Body of pancreas (tissue), 4 donors: ENCODE measurements around the gene SBK1. TPM values are rescaled to one million over a fixed set of nuclear protein-coding genes. Genes with fewer than 3 reads are reported as not detected.

Source experiments
- ATAC-seq: fragments of 150-250 bp; one replicate; pipeline ENCODE4 v1.9.1; 2016
- DNase-seq, 4 donors: peaks; one replicate each; pipeline ENCODE4 v3.0.0-alpha.2; 2019
- H3K27ac ChIP-seq, 4 donors: fragments of 200-600 bp; sonication (generic); 1 replicate in 3 of 4; 2 replicates in 1 of 4; pipeline versions ENCODE4 v1.5.1 to v1.6.1; 2016 to 2019; ENCODE audit warnings: mild to moderate bottlenecking in 1 of 4, mixed read lengths in 1 of 4, moderate library complexity in 1 of 4
- H3K27me3 ChIP-seq, 2 donors: fragments of 200-600 bp; sonication (generic); one replicate each; pipeline ENCODE4 v1.6.0; 2016; ENCODE audit warnings: mild to moderate bottlenecking in 1 of 2
- H3K36me3 ChIP-seq, 2 donors: fragments of 200-600 bp; sonication (generic); replicated peaks in 1 of 2; 2 replicates each; pipeline ENCODE4 v1.5.1; 2016; ENCODE audit warnings: low read depth in 2 of 2; ENCODE audit not compliant: insufficient read depth in 1 of 2
- H3K4me1 ChIP-seq: fragments of 200-600 bp; sonication (generic); one replicate; pipeline ENCODE4 v1.6.0; 2016
- H3K4me3 ChIP-seq, 2 donors: fragments of 200-600 bp; sonication (generic); 1 replicate in 1 of 2; 2 replicates in 1 of 2; pipeline ENCODE4 v1.5.1; 2016 to 2019
- H3K9me3 ChIP-seq, 3 donors: fragments of 200-600 bp; sonication (generic); 1 replicate in 2 of 3; 2 replicates in 1 of 3; pipeline ENCODE4 v1.5.1; 2016
- POLR2A ChIP-seq, 3 donors: fragments of 450-650 bp; IDR thresholded peaks; one replicate each; pipeline ENCODE4 v1.6.1; 2016; ENCODE audit warnings: antibody characterized with exemption in 3 of 3, mild to moderate bottlenecking in 2 of 3
- WGBS, 2 donors: methylation state at CpG; one replicate each; pipeline ENCODE4 v1.1.5; 2017; 5-methylcytosine and 5-hydroxymethylcytosine counted together
- intact Hi-C: fragments of 100-400 bp; cut with DNase I; formaldehyde crosslinking; loops from one replicate; pipeline ENCODE4 v1.15.1; 2023
- total RNA-seq, 2 donors: library from RNA; depleted of rRNA; stranded (reverse); fragments of >200 nt; gene quantifications; one replicate each; pipeline ENCODE4 v1.1.0, GENCODE V29; 2016
- TF ChIP-seq, protein P1 (sequence below), 7 experiments: fragments of 450-650 bp in 4 of 7; fragments of 200-600 bp in 3 of 7; sonication (generic) in 3 of 7; IDR thresholded peaks; one replicate each; pipeline ENCODE4 v1.5.1; 2016 to 2019; ENCODE audit warnings: antibody characterized with exemption in 7 of 7

Gene SBK1
- total RNA-seq, 2 donors from 2014 or later: 1.3 to 2.6 TPM

DNA sequence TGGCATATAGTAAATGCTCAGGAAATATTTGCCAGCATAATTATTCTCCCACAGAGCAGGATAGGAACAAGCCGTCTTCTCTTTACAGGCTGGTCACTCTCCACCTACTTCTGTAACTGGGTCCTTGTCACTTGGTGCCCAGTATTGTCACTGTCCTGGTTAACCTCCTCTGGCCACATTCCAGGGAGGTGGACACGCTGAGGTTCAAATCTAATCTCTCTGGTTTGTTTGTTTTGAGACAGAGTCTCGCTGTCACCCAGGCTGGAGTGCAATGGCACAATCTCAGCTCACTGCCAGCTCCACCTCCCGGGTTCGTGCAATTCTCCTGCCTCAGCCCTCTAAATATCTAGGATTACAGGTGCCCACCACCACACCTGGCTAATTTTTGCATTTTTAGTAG lies 15.6 kb downstream of the SBK1 start:
- Histone ChIP-seq H3K9me3 (no peaks in the 10 kb centered on the region), H3K4me1 (no peaks in the 10 kb centered on the region), H3K27ac (no peak overlapping the region), H3K36me3 (no peaks in the 10 kb centered on the region), H3K27me3 (no peaks in the 10 kb centered on the region), H3K4me3 (no peak overlapping the region)
- intact Hi-C loops: no loop called here
- TF ChIP-seq, protein P1, sequence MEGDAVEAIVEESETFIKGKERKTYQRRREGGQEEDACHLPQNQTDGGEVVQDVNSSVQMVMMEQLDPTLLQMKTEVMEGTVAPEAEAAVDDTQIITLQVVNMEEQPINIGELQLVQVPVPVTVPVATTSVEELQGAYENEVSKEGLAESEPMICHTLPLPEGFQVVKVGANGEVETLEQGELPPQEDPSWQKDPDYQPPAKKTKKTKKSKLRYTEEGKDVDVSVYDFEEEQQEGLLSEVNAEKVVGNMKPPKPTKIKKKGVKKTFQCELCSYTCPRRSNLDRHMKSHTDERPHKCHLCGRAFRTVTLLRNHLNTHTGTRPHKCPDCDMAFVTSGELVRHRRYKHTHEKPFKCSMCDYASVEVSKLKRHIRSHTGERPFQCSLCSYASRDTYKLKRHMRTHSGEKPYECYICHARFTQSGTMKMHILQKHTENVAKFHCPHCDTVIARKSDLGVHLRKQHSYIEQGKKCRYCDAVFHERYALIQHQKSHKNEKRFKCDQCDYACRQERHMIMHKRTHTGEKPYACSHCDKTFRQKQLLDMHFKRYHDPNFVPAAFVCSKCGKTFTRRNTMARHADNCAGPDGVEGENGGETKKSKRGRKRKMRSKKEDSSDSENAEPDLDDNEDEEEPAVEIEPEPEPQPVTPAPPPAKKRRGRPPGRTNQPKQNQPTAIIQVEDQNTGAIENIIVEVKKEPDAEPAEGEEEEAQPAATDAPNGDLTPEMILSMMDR (IDR thresholded peaks at IDR 0.05): no peak
- TF ChIP-seq POLR2A (IDR thresholded peaks at IDR 0.05): no peak
- ATAC-seq (no peak), DNase-seq (no peak)
- 49 to 68% methylated on average over 5 of the region's 5 CpGs for WGBS, 2 donors

DNA sequence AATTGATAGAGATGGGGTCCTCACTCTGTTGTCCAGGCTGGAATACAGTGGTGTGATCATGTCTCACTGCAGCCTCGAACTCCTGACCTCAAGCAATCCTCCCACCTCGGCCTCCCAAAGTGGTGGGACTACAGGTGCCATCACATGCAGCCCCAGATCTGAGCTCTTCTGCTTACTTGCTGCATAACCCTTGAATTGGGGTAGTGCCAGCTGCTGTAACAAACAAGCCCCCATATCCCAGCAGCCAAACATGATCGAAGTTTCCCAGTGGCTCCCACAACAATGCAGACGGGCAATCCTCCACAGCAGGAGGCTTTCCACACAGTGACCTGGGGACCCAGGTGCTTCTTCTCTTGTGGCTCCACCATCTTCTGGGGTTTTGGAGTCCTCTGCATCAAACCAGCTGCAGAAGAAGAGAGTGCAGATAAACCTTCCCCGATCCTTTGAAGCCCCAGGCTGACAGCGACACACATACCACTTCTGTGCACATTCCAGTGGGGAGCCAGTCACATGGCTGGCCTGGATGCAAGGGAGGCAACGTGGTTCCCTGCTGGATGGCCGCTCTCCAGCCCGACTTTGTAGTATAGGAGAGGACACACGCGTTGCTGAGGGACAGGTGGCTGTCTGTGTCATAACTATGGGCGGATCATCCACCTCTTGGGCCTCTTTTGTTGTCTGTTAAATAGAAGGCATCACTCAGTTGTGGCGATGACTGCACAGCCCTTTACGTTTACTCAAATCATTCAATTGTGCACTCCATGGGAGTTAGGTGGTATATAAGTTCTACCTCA lies 16.7 kb downstream of the SBK1 start:
- H3K36me3 ChIP-seq: no peaks in the 10 kb centered on the region
- no peaks in the 10 kb centered on the region for H3K4me1 ChIP-seq
- no peak for TF ChIP-seq POLR2A (IDR thresholded peaks at IDR 0.05)
- TF ChIP-seq, protein P1 (IDR thresholded peaks at IDR 0.05): no peak
- H3K27me3 ChIP-seq: no peaks in the 10 kb centered on the region
- no peaks in the 10 kb centered on the region for H3K9me3 ChIP-seq
- no peak overlapping the region for H3K4me3 ChIP-seq
- DNase-seq (no peak), ATAC-seq (no peak)
- intact Hi-C loops: no loop called here
- WGBS, 2 donors: 90 to 95% methylated on average over 13 to 14 of the region's 14 CpGs
- H3K27ac ChIP-seq: no peak overlapping the region

DNA sequence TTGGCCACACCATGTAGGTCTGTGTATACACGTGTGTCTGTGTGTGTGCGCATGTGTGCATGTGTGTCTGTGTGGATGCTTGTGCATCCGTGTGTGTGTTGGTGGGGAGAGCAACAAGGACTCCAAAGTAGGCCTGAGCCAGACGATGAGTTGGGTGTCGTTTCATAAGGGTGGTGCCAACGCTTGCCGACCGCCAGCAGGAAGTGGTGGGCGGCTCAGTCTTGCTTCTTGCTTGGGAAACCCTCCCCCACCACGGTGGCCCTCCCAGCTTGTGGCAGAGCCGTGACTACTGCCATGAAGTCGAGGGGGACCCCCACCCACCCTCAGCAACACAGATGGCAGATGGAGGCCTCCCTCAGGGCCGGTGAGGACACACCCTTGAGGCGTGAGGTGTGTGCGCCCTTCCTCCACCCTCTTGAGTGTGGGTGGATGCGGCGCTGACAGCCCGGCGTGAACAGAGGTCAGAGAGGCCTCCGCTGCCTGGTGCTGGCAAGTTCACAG lies 17.5 kb downstream of the SBK1 start:
- Histone ChIP-seq H3K36me3 (no peaks in the 10 kb centered on the region), H3K4me3 (no peak overlapping the region), H3K9me3 (no peaks in the 10 kb centered on the region), H3K4me1 (no peaks in the 10 kb centered on the region), H3K27me3 (no peaks in the 10 kb centered on the region), H3K27ac (no peak overlapping the region)
- intact Hi-C loops: no loop called here
- 82 to 91% methylated on average over 12 to 20 of the region's 20 CpGs for WGBS, 2 donors
- DNase-seq: peak in 1 of 4 donors; percentile 32
- ATAC-seq: no peak
- TF ChIP-seq, protein P1 (IDR thresholded peaks at IDR 0.05): no peak
- TF ChIP-seq POLR2A (IDR thresholded peaks at IDR 0.05): no peak

DNA sequence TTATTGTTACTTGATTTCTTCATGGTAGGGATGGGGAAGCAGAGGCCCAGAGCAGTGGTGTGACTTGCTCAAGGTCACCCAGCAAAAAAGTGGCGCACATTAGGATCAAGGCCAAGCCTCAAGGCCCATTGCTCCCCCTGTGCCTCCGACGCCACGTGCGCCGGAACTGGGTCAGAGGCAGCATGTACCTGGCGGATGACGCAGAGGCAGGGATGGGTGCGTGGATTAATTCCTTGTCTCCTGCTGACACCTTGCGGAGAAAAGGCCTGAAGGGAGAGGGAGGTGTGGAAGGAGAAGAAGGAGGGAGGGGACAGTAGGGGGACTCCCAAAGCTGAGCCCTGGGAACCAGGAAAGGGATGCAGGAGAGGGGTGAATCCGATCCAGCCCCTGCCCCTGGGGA lies 18.5 kb downstream of the SBK1 start:
- H3K9me3 ChIP-seq: no peaks in the 10 kb centered on the region
- no peak overlapping the region for H3K4me3 ChIP-seq
- 89 to 91% methylated on average over 11 of the region's 11 CpGs for WGBS, 2 donors
- ATAC-seq (no peak), DNase-seq (no peak)
- H3K4me1 ChIP-seq: no peaks in the 10 kb centered on the region
- H3K27me3 ChIP-seq: no peaks in the 10 kb centered on the region
- TF ChIP-seq, protein P1 (IDR thresholded peaks at IDR 0.05): no peak
- no peak for TF ChIP-seq POLR2A (IDR thresholded peaks at IDR 0.05)
- no peak overlapping the region for H3K27ac ChIP-seq
- intact Hi-C loops: no loop called here
- H3K36me3 ChIP-seq: no peaks in the 10 kb centered on the region

DNA sequence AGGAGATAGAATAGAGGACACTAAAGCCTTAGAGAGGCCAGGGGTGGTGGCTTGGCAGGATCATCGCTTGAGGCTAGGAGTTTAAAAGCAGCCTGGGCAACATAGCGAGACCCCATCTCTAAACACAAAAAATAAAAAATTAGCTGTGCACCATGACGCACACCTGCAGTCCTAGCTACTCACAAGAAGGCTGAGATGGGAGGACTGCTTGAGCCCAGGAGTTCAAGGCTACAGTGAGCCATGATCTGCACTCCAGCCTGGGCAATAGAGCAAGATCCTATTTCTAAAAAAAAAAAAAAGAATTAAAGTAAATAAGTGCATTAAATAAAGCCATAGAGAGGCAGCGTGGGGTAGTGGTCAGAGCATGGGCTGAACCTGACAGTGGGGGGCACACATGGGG lies 19.1 kb downstream of the SBK1 start:
- ATAC-seq (no peak), DNase-seq (no peak)
- no peak overlapping the region for H3K27ac ChIP-seq
- no peaks in the 10 kb centered on the region for H3K4me1 ChIP-seq
- H3K36me3 ChIP-seq: no peaks in the 10 kb centered on the region
- no peaks in the 10 kb centered on the region for H3K9me3 ChIP-seq
- intact Hi-C loops: no loop called here
- WGBS, 2 donors: 87 to 91% methylated on average over 4 of the region's 4 CpGs
- no peak for TF ChIP-seq POLR2A (IDR thresholded peaks at IDR 0.05)
- TF ChIP-seq, protein P1 (IDR thresholded peaks at IDR 0.05): no peak
- H3K27me3 ChIP-seq: no peaks in the 10 kb centered on the region
- H3K4me3 ChIP-seq: no peak overlapping the region
